A673 (cell line): ENCODE measurements around the gene GET4. TPM values are rescaled to one million over a fixed set of nuclear protein-coding genes. Genes with fewer than 3 reads are reported as not detected.
A peak's percentile ranks its signal among the peaks of the same experiment; 100 is the strongest.
"Not testable (repeated sequence)": the region's sequence is repeated elsewhere in the genome, so short reads cannot be mapped to it uniquely, and the experiment has no call there.

Experiments used
- BruUV-seq: library from RNA; stranded (reverse); fragments of 400-500 nt; replicated peaks from 2 replicates; lab custom pipeline; 2021; lab: Mats Ljungman, UMichigan
- CTCF ChIA-PET: fragments of 300-600 bp; sonication (Branson Sonifier 250); formaldehyde crosslinking; loops from one replicate; lab custom pipeline; 2022; ENCODE audit warnings: antibody characterized with exemption; lab: Charles Lee
- POLR2A ChIA-PET: fragments of 300-600 bp; sonication (Branson Sonifier 250); formaldehyde crosslinking; loops from one replicate; lab custom pipeline; 2022; ENCODE audit warnings: antibody characterized with exemption; ENCODE audit not compliant: low non-redundant PET; lab: Charles Lee
- DNase-seq: peaks from one replicate; pipeline ENCODE4 v3.0.0-alpha.2; 2015; ENCODE audit warnings: low spot score
- H3K27ac ChIP-seq: fragments of 200-600 bp; sonication (generic); 2 replicates; pipeline ENCODE4 v1.5.1; 2016; ENCODE audit warnings: mixed run types, low read depth, mild to moderate bottlenecking, mixed read lengths, antibody characterized with exemption, low read length; ENCODE audit not compliant: poor library complexity, severe bottlenecking
- H3K27me3 ChIP-seq: fragments of 200-600 bp; sonication (generic); replicated peaks from 2 replicates; pipeline ENCODE4 v1.6.1; 2017; ENCODE audit warnings: mixed run types, low read depth, mild to moderate bottlenecking, mixed read lengths, antibody characterized with exemption, low read length; ENCODE audit not compliant: insufficient read depth, poor library complexity
- H3K36me3 ChIP-seq: fragments of 200-600 bp; sonication (generic); 2 replicates; pipeline ENCODE4 v1.6.1; 2016; ENCODE audit warnings: mixed run types, mild to moderate bottlenecking, mixed read lengths, antibody characterized with exemption, low read length; ENCODE audit not compliant: insufficient read depth, poor library complexity, severe bottlenecking
- H3K4me1 ChIP-seq: fragments of 200-600 bp; sonication (generic); 2 replicates; pipeline ENCODE4 v1.6.1; 2017; ENCODE audit warnings: mixed run types, mild to moderate bottlenecking, mixed read lengths, antibody characterized with exemption, low read length; ENCODE audit not compliant: insufficient read depth, poor library complexity, severe bottlenecking
- H3K4me3 ChIP-seq: fragments of 200-600 bp; sonication (generic); 2 replicates; pipeline ENCODE4 v1.5.1; 2016; ENCODE audit warnings: low read depth, mixed run types, mild to moderate bottlenecking, mixed read lengths, low read length; ENCODE audit not compliant: poor library complexity, severe bottlenecking
- H3K9me3 ChIP-seq: fragments of 200-600 bp; sonication (generic); 2 replicates; pipeline ENCODE4 v1.6.1; 2016; ENCODE audit warnings: mixed run types, low read depth, mild to moderate bottlenecking, mixed read lengths, antibody characterized with exemption, low read length; ENCODE audit not compliant: poor library complexity, severe bottlenecking
- EZH2 ChIP-seq: fragments of 200-600 bp; sonication (generic); IDR thresholded peaks from 2 replicates; pipeline ENCODE4 v1.6.1; 2017; ENCODE audit warnings: borderline replicate concordance, low read depth, mild to moderate bottlenecking, mixed read lengths, antibody characterized with exemption, low read length; ENCODE audit not compliant: poor library complexity, severe bottlenecking
- intact Hi-C: fragments of 100-400 bp; cut with micrococcal nuclease; formaldehyde crosslinking; loops from one replicate; pipeline ENCODE4 v1.10.0; 2022; ENCODE audit not compliant: unreplicated experiment
- total RNA-seq: library from RNA; stranded (reverse); gene quantifications from 2 replicates; pipeline ENCODE4 v1.2.3, GENCODE V29; 2021
- TF ChIP-seq, protein P1 (sequence below): fragments of 300-800, 200-600 bp; sonication (generic); conservative IDR thresholded peaks from 2 replicates; pipeline ENCODE4 v1.5.1; 2017; ENCODE audit warnings: low read depth, mild to moderate bottlenecking, antibody characterized with exemption, low read length, moderate library complexity, mixed read lengths

The GET4 gene
- total RNA-seq, 1 experiment from 2014 or later, result 49.7 TPM

DNA sequence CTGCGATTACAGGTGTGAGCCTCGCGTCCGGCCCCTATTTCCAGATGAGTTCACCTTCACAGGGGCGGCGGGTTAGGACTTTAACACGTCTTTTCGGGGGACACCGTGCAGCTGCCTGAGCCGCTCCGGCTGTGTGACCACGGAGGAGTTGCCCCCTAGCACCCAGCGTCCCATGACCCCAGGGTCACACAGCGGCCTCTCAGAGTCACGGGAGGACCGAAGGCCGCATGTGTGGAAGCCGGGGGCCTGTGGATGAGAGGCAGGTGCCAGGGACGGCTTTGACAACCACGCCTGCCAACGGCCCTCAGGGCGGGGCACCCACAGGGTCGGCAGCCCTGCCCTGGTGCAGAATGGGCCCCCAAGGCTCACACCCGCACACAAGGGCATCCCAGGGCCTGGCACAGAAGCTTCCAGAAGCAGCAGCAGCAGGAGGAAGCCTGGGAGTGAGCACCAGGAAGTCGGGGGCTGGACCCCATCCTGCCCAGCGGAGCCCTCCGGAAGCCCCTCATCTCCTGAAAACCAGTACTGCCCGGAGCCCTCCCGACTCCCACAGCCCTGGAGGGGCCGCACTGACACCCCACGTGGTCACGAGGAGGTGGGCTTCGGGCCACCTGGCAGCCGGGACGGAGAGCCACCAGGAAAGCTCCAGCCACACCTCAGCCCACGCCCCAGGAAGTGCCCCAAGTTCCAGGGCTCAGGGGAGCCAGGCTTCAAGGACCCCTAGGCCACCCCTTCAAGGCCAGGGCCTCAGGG, 45.4 kb downstream of the GET4 start:
- no peak for TF ChIP-seq EZH2
- TF ChIP-seq, protein P1, sequence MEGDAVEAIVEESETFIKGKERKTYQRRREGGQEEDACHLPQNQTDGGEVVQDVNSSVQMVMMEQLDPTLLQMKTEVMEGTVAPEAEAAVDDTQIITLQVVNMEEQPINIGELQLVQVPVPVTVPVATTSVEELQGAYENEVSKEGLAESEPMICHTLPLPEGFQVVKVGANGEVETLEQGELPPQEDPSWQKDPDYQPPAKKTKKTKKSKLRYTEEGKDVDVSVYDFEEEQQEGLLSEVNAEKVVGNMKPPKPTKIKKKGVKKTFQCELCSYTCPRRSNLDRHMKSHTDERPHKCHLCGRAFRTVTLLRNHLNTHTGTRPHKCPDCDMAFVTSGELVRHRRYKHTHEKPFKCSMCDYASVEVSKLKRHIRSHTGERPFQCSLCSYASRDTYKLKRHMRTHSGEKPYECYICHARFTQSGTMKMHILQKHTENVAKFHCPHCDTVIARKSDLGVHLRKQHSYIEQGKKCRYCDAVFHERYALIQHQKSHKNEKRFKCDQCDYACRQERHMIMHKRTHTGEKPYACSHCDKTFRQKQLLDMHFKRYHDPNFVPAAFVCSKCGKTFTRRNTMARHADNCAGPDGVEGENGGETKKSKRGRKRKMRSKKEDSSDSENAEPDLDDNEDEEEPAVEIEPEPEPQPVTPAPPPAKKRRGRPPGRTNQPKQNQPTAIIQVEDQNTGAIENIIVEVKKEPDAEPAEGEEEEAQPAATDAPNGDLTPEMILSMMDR, result no peak
- no TSS peak for BruUV-seq
- Histone ChIP-seq H3K4me3 (no peak overlapping the region), H3K27ac (no peak overlapping the region), H3K9me3 (no peaks in the 10 kb centered on the region), H3K36me3 (no peaks in the 10 kb centered on the region), H3K27me3 (no peaks in the 10 kb centered on the region), H3K4me1 (peaks cover 8% of the 10 kb centered on the region)
- ChIA-PET CTCF (no interaction called here), POLR2A (no interaction called here)
- intact Hi-C loops, result no loop called here
- DNase-seq, result no peak

DNA sequence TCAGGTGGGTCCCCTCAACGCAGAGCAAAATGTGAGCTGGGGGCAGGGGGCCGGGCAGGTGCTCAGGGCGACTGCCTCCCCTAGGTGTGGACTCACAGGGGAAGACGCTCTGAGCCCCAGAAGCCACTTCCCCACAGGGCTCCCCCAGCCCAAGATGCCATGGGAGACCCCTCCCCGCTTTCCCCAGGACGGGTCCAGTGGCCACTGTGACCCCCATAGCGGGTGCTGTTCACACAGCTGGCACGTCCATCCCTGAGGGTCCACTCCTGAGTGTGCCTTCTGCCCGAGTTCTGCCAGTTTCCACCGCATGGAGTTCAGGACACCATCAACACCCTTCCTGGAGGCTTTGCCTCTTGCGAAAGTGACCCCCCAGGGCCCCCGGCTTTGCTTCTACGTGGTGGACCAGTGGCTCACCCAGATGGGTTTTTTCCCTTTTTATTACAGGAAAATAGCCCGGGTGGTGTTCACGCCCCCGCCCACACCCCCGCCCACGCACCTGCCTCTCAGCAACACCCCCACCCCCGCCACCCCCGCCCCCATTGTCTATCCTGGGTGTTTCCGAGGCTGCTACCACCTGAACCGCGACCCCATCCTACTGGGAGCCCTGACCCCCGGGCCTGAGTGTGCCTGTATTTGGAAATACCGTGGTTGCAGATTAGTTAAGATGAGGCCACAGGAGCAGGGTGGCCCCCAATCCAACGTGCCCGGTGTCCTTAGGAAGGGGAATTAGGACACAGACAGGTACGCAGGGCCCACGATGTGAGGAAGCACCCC, 46.2 kb downstream of the GET4 start:
- no TSS peak for BruUV-seq
- ChIA-PET POLR2A (no interaction called here), CTCF (no interaction called here)
- TF ChIP-seq EZH2, result no peak
- TF ChIP-seq, protein P1, result no peak
- H3K27ac ChIP-seq, result peak overlapping the region; percentile 28
- no peaks in the 10 kb centered on the region for H3K36me3 ChIP-seq
- DNase-seq, result no peak
- H3K9me3 ChIP-seq, result no peaks in the 10 kb centered on the region
- no peaks in the 10 kb centered on the region for H3K27me3 ChIP-seq
- peaks cover 8% of the 10 kb centered on the region for H3K4me1 ChIP-seq
- H3K4me3 ChIP-seq, result no peak overlapping the region
- intact Hi-C loops, result no loop called here

DNA sequence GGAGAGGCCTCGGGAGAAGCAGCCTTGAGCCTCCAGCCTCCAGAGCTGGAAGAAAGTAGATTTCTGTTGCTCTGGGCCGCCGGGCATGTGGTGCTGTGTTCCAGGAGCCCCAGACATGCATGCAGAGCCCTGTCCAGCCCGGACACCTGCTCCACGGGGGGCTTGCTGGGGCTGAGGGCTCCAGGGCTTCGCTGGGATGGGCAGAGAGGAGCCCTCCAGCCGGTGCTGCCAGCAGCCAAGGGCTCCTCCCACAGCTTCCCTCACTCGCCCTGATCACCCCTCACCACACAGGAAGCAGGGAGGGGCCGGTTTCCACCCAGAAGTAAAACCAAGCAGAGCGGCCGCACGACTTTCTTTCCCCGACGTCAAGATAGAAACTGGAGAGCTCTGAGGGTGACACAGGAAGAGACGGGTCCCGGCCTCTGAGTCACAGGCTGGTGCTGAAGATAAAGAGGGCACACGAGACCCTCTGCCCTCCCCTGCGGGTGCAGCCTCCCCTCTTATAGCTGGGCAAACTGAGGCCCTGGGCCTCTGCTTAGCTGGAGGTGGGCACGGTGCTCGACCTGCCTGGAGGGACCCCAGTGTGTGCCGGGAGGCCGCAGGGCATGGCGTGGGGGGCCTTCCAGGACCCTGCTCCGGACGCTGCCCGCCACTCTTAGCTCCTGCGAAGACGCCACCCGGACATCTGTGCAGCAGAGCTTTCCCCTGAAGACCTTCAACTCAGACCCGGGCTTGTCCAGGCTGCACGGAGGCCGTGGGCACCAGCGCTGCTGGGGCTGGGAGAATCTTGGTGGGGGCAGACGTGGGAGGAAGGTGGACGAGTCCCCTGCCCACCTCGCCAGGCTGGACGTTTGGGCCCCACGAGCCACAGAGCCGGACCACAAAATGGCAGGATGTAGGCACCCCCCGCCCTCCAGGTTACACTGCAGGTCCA, 47.0 kb downstream of the GET4 start:
- CTCF ChIA-PET, result interaction anchor here (0.5 kb wide), 1 partner anchor 32 kb away, joined by 5 read pairs; no protein-coding TSS in a partner anchor
- no peaks in the 10 kb centered on the region for H3K36me3 ChIP-seq
- H3K27me3 ChIP-seq, result no peaks in the 10 kb centered on the region
- intact Hi-C loops, result no loop called here
- H3K4me3 ChIP-seq, result no peak overlapping the region
- POLR2A ChIA-PET, result no interaction called here
- DNase-seq, result peak; percentile 60
- BruUV-seq, result no TSS peak
- no peaks in the 10 kb centered on the region for H3K9me3 ChIP-seq
- H3K27ac ChIP-seq, result peak overlapping the region; percentile 28
- no peak for TF ChIP-seq EZH2
- peaks cover 8% of the 10 kb centered on the region for H3K4me1 ChIP-seq

DNA sequence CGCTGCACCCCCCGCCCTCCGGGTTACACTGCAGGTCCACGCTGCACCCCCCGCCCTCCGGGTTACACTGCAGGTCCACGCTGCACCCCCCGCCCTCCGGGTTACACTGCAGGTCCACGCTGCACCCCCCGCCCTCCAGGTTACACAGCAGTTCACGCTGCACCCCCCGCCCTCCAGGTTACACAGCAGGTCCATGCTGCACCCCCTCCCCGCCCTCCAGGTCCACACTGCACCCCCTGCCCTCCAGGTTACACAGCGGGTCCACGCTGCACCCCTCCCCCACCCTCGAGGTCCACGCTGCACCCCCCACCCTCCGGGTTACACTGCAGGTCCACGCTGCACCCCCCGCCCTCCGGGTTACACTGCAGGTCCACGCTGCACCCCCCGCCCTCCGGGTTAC, 47.7 kb downstream of the GET4 start:
- H3K36me3 ChIP-seq, H3K27ac ChIP-seq, H3K4me3 ChIP-seq, H3K27me3 ChIP-seq, DNase-seq, POLR2A ChIA-PET, H3K9me3 ChIP-seq, H3K4me1 ChIP-seq, BruUV-seq, intact Hi-C loops: not testable (repeated sequence)
- CTCF ChIA-PET, result interaction anchor here (0.5 kb wide), 1 partner anchor 31 kb away, joined by 5 read pairs; no protein-coding TSS in a partner anchor
